Measurements from ENCODE around the gene TUBD1. TPM values are rescaled to one million over a fixed set of nuclear protein-coding genes. Genes with fewer than 3 reads are reported as not detected.
"Not testable (repeated sequence)": the region's sequence is repeated elsewhere in the genome, so short reads cannot be mapped to it uniquely, and the experiment has no call there.

The TUBD1 gene
- total RNA-seq = 10 to 100 TPM; 11.0 to 16.1 TPM
- polyA plus RNA-seq (ENCODE audit: insufficient read length in 2 of 2) = 10 to 100 TPM; 11.6 to 13.2 TPM
- long read RNA-seq, donor 1, partial matches to known transcripts = 0 of 2 reads
- long read RNA-seq, donor 1, other reads (novel, unspliced or antisense) = 0 of 2 reads
- long read RNA-seq, donor 2 = 0 reads
- long read RNA-seq, donor 3 = 0 reads
- long read RNA-seq, donor 4, partial matches to known transcripts = 0 of 3 reads
- long read RNA-seq, donor 4, other reads (novel, unspliced or antisense) = 0 of 3 reads

- Histone ChIP-seq H3K4me3 (ENCODE audit: low read depth, low read length) (peak within 1 kb of the TSS; percentile 72), H3K36me3 (ENCODE audit: control insufficient read depth, insufficient read depth, low read length) (peaks cover 13% of the 10 kb centered on the region), H3K27me3 (ENCODE audit: control insufficient read depth, insufficient read depth, low read length) (no peaks in the 10 kb centered on the region), H3K9me3 (ENCODE audit: control insufficient read depth, insufficient read depth, low read length) (no peaks in the 10 kb centered on the region), H3K4me1 (ENCODE audit: control insufficient read depth, insufficient read depth, low read length) (peaks cover 13% of the 10 kb centered on the region), H3K27ac (ENCODE audit: low read depth, low read length) (peak within 1 kb of the TSS; percentile 76)
- under 1% methylated on average over 58 of the region's 61 CpGs for WGBS (ENCODE audit: insufficient coverage)
- peak; percentile 96 to 100 (median 97) for DNase-seq (ENCODE audit: low read depth in 4 of 6, low spot score in 6 of 6)
Measured at GRCh38 chr17:59892924-59893675, at the start of gene TUBD1, which contains the start of gene RPS6KB1. TUBD1 (minus strand) TSS chr17:59892943; CDS start chr17:59891002, 1,941 bp downstream. RPS6KB1 (plus strand) TSS chr17:59893121; CDS start chr17:59893185, 64 bp downstream.

- H3K27ac ChIP-seq (ENCODE audit: low read depth, low read length) = no peak overlapping the region
- H3K9me3 ChIP-seq (ENCODE audit: control insufficient read depth, insufficient read depth, low read length) = no peaks in the 10 kb centered on the region
- WGBS (ENCODE audit: insufficient coverage) = no CpG with 5 or more reads among the region's 1 CpG
- no peaks in the 10 kb centered on the region for H3K27me3 ChIP-seq (ENCODE audit: control insufficient read depth, insufficient read depth, low read length)
- H3K4me3 ChIP-seq (ENCODE audit: low read depth, low read length) = no peak overlapping the region
- peaks cover 31% of the 10 kb centered on the region for H3K36me3 ChIP-seq (ENCODE audit: control insufficient read depth, insufficient read depth, low read length)
- no peak for DNase-seq (ENCODE audit: low read depth in 4 of 6, low spot score in 6 of 6)
- H3K4me1 ChIP-seq (ENCODE audit: control insufficient read depth, insufficient read depth, low read length) = no peaks in the 10 kb centered on the region
Measured at GRCh38 chr17:59941131-59941530, 48.4 kb upstream of the TUBD1 start.

GRCh38 chr17:59940697-59941096, 48.0 kb upstream of the TUBD1 start:
- H3K36me3 ChIP-seq (ENCODE audit: control insufficient read depth, insufficient read depth, low read length) = peaks cover 31% of the 10 kb centered on the region
- WGBS (ENCODE audit: insufficient coverage) = no CpG with 5 or more reads among the region's 3 CpGs
- H3K4me3 ChIP-seq (ENCODE audit: low read depth, low read length); DNase-seq (ENCODE audit: low read depth in 4 of 6, low spot score in 6 of 6); H3K27ac ChIP-seq (ENCODE audit: low read depth, low read length); H3K27me3 ChIP-seq (ENCODE audit: control insufficient read depth, insufficient read depth, low read length); H3K4me1 ChIP-seq (ENCODE audit: control insufficient read depth, insufficient read depth, low read length); H3K9me3 ChIP-seq (ENCODE audit: control insufficient read depth, insufficient read depth, low read length): not testable (repeated sequence)

- H3K36me3 ChIP-seq (ENCODE audit: control insufficient read depth, insufficient read depth, low read length) = peaks cover 26% of the 10 kb centered on the region
- no CpG with 5 or more reads among the region's 1 CpG for WGBS (ENCODE audit: insufficient coverage)
- not testable (repeated sequence) for H3K4me3 ChIP-seq (ENCODE audit: low read depth, low read length); H3K27me3 ChIP-seq (ENCODE audit: control insufficient read depth, insufficient read depth, low read length); H3K27ac ChIP-seq (ENCODE audit: low read depth, low read length); H3K4me1 ChIP-seq (ENCODE audit: control insufficient read depth, insufficient read depth, low read length); DNase-seq (ENCODE audit: low read depth in 4 of 6, low spot score in 6 of 6); H3K9me3 ChIP-seq (ENCODE audit: control insufficient read depth, insufficient read depth, low read length)
Measured at GRCh38 chr17:59933317-59933716, 40.6 kb upstream of the TUBD1 start.

GRCh38 chr17:59930768-59931167, 38.0 kb upstream of the TUBD1 start:
- WGBS (ENCODE audit: insufficient coverage) = 88% methylated on average over 1 of the region's 3 CpGs
- H3K4me1 ChIP-seq (ENCODE audit: control insufficient read depth, insufficient read depth, low read length); DNase-seq (ENCODE audit: low read depth in 4 of 6, low spot score in 6 of 6); H3K9me3 ChIP-seq (ENCODE audit: control insufficient read depth, insufficient read depth, low read length); H3K4me3 ChIP-seq (ENCODE audit: low read depth, low read length); H3K27ac ChIP-seq (ENCODE audit: low read depth, low read length); H3K27me3 ChIP-seq (ENCODE audit: control insufficient read depth, insufficient read depth, low read length): not testable (repeated sequence)
- H3K36me3 ChIP-seq (ENCODE audit: control insufficient read depth, insufficient read depth, low read length) = peaks cover 31% of the 10 kb centered on the region

- H3K9me3 ChIP-seq (ENCODE audit: control insufficient read depth, insufficient read depth, low read length); H3K4me3 ChIP-seq (ENCODE audit: low read depth, low read length); H3K27ac ChIP-seq (ENCODE audit: low read depth, low read length); H3K4me1 ChIP-seq (ENCODE audit: control insufficient read depth, insufficient read depth, low read length); DNase-seq (ENCODE audit: low read depth in 4 of 6, low spot score in 6 of 6); H3K27me3 ChIP-seq (ENCODE audit: control insufficient read depth, insufficient read depth, low read length): not testable (repeated sequence)
- H3K36me3 ChIP-seq (ENCODE audit: control insufficient read depth, insufficient read depth, low read length) = peaks cover 29% of the 10 kb centered on the region
- WGBS (ENCODE audit: insufficient coverage) = no CpG with 5 or more reads among the region's 2 CpGs
Measured at GRCh38 chr17:59930121-59930520, 37.4 kb upstream of the TUBD1 start.

- not testable (repeated sequence) for H3K27ac ChIP-seq (ENCODE audit: low read depth, low read length); H3K27me3 ChIP-seq (ENCODE audit: control insufficient read depth, insufficient read depth, low read length); H3K4me1 ChIP-seq (ENCODE audit: control insufficient read depth, insufficient read depth, low read length); H3K4me3 ChIP-seq (ENCODE audit: low read depth, low read length); DNase-seq (ENCODE audit: low read depth in 4 of 6, low spot score in 6 of 6); H3K9me3 ChIP-seq (ENCODE audit: control insufficient read depth, insufficient read depth, low read length)
- peaks cover 51% of the 10 kb centered on the region for H3K36me3 ChIP-seq (ENCODE audit: control insufficient read depth, insufficient read depth, low read length)
- 95% methylated on average over 4 of the region's 5 CpGs for WGBS (ENCODE audit: insufficient coverage)
Measured at GRCh38 chr17:59920637-59921036, 27.9 kb upstream of the TUBD1 start.

- Histone ChIP-seq H3K27me3 (ENCODE audit: control insufficient read depth, insufficient read depth, low read length) (no peaks in the 10 kb centered on the region), H3K4me3 (ENCODE audit: low read depth, low read length) (no peak overlapping the region), H3K4me1 (ENCODE audit: control insufficient read depth, insufficient read depth, low read length) (no peaks in the 10 kb centered on the region), H3K27ac (ENCODE audit: low read depth, low read length) (no peak overlapping the region), H3K9me3 (ENCODE audit: control insufficient read depth, insufficient read depth, low read length) (no peaks in the 10 kb centered on the region), H3K36me3 (ENCODE audit: control insufficient read depth, insufficient read depth, low read length) (peaks cover 44% of the 10 kb centered on the region)
- no peak for DNase-seq (ENCODE audit: low read depth in 4 of 6, low spot score in 6 of 6)
Measured at GRCh38 chr17:59916446-59916845, 23.7 kb upstream of the TUBD1 start.

- DNase-seq (ENCODE audit: low read depth in 4 of 6, low spot score in 6 of 6) = peak in 4 of 6 donors; percentile 28 to 86 (median 44)
- H3K36me3 ChIP-seq (ENCODE audit: control insufficient read depth, insufficient read depth, low read length) = peaks cover 38% of the 10 kb centered on the region
Measured at GRCh38 chr17:59914274-59914854, 21.6 kb upstream of the TUBD1 start.

More at GRCh38 chr17:59914274-59914854, 21.6 kb upstream of the TUBD1 start:
- no peak overlapping the region for H3K27ac ChIP-seq (ENCODE audit: low read depth, low read length)
- H3K4me3 ChIP-seq (ENCODE audit: low read depth, low read length) = no peak overlapping the region
- H3K27me3 ChIP-seq (ENCODE audit: control insufficient read depth, insufficient read depth, low read length) = no peaks in the 10 kb centered on the region
- no CpG with 5 or more reads among the region's 1 CpG for WGBS (ENCODE audit: insufficient coverage)
- H3K9me3 ChIP-seq (ENCODE audit: control insufficient read depth, insufficient read depth, low read length) = no peaks in the 10 kb centered on the region
- no peaks in the 10 kb centered on the region for H3K4me1 ChIP-seq (ENCODE audit: control insufficient read depth, insufficient read depth, low read length)
